Fibroblast of upper back skin (primary cell): ENCODE measurements around the gene SKIC8.

ENCODE experiments used
- DNase-seq: peaks from one replicate; pipeline ENCODE4 v3.0.0-alpha.2; 2013

Gene SKIC8

DNA sequence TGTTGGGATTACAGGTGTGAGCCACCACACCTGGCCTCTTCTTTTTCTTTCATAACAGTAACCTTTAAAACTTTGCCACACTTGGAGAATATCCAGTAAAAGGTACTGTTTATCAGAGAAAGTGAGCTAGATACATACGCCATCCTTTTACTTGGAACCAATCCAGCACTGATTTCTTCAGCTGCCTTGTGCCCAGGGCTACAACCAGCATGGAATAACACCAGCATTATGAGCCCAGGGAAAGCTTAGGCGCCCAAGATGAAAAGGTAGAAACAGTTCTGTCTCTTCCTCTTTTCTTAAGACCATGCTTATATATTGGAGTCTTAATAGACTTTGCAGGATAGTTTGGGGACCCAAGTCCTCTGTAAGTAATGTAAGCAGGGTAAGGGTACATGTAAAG is 8.4 kb downstream of the SKIC8 start:
- no peak for DNase-seq

- no peak for DNase-seq
Measured at GRCh38 chr15:78290222-78290621, 9.2 kb downstream of the SKIC8 start.

- no peak for DNase-seq
Measured at GRCh38 chr15:78284758-78285157, 14.7 kb downstream of the SKIC8 start.

GRCh38 chr15:78282324-78282723 is 17.1 kb downstream of the SKIC8 start:
- peak; percentile 79 for DNase-seq

- DNase-seq: peak; percentile 30
Measured at GRCh38 chr15:78280319-78281072, 18.9 kb downstream of the SKIC8 start.

- no peak for DNase-seq
Measured at GRCh38 chr15:78276064-78276943, 23.1 kb downstream of the SKIC8 start.

GRCh38 chr15:78274994-78275393 is 24.4 kb downstream of the SKIC8 start:
- DNase-seq: no peak

DNA sequence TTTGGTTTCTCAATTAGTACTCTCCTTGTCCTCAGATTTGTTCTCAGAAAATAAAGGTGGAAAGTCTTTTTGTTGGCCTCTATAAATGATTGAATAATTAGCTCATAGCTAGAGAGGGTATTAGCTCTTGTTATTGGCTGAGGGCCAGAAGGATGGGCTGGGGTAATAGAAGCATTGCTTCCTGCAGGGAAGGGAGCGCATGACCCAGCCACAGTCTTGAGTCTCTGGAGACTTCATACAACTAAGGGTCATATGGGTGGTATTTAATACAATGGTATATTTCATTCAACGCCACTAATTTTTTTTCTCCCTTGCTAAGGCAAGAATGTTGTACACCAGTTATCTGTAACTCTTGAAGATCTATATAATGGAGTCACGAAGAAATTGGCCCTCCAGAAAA is 26.6 kb downstream of the SKIC8 start:
- no peak for DNase-seq

GRCh38 chr15:78272316-78272715 is 27.1 kb downstream of the SKIC8 start:
- DNase-seq: no peak

GRCh38 chr15:78266806-78267205 is 32.6 kb downstream of the SKIC8 start:
- DNase-seq: no peak

DNA sequence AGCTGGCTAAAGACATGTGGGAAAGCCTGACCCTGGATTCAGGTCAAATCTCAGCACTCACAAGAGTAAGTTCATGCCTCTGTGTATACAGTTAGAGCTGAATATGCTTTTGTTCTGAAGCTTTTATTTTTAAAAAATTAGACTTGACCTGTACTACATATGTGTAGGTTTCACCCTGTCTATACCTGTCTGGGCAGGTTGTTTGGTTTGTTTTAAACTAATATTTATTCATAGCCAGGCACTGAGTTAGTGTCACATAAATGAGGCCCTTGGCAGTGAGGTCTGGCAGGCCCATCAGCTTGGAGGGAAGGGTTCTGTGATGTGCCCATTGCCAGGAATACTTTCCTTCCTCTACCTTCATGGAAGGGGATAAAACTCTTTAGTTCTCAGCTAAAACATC is 33.2 kb downstream of the SKIC8 start:
- no peak for DNase-seq

- peak; percentile 53 for DNase-seq
Measured at GRCh38 chr15:78265752-78266224, 33.6 kb downstream of the SKIC8 start.

- no peak for DNase-seq
Measured at GRCh38 chr15:78265137-78265460, 34.3 kb downstream of the SKIC8 start.

- peak; percentile 31 for DNase-seq
Measured at GRCh38 chr15:78264304-78265136, 34.9 kb downstream of the SKIC8 start, which contains the start of gene DNAJA4. TSS of gene DNAJA4 (plus strand) at chr15:78264562. CDS start at chr15:78264764, 202 bp downstream.

DNA sequence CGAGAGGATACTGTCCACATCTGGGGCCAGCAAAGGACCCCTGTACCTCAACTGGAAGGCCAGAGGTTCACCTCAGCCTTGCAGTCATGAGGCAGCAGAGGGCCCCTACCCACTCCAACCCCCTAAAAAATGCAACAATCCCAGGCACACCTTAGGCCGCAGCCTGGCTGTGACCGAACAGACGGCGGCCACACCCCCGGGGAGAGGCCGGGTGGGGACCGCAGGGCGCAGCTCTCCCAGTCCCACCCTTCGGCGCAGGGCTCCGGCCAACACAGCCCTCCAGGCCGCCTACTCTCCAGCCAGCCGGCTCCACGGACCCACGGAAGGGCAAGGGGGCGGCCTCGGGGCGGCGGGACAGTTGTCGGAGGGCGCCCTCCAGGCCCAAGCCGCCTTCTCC is 35.5 kb downstream of the SKIC8 start:
- DNase-seq: no peak

DNA sequence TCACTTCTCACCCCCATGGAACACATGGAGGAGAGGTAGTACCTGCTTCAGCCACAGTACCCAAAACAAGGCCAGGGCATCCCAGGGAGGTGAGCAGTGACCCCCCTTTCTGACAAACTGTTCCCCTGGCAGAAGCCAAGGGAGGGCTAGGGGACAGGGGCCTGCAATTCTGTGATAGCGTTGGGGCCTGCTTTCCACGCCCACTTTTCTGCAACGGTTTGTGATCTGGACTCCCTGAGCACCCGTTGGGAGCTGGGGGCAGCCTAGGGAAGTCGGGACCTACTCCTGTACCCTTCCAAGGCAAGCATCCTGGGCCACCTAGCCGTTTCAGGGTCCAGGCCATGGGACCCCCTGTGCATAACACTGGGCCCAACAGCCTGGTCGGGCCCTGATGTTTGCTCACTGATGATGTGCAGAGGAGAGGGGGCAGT is 36.0 kb downstream of the SKIC8 start:
- no peak for DNase-seq

DNA sequence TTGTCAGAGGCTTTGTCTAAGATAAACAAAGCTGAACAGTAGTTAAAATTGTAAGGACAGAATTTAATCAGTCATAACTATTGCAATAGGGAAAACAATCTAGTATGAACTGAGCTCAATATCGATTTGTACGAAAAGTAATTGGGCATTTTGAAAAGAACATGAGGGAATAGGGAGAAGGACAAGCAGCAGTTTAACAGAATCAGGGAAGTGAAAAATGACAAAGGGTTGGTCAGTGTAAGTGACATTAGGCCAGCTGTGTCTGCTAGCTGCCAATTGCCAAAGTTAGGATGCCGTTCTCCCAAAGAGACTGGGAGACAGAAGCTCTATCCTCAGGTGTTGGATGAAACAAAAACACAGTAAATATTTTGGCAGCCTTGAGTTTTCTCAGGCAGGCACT is 38.3 kb downstream of the SKIC8 start:
- DNase-seq: no peak

DNA sequence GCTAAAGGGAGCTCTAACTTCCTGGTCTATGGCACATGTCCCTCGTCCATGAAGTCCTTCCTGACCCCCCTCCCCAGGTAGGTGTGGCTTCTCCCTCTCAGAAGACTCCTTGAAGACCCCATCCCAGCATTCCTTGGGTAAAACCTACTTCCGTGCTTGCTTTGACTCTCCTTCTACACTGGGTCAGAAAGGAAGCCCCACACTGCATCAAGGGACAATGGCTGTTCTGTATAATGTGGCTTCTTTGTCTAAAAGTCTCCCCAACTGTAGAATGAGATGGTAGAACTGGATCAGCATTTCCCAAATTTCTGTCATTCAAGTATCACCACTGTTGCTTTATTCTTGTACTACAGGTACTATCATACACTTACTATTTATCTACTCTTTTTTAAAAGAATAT is 38.9 kb downstream of the SKIC8 start:
- no peak for DNase-seq

- DNase-seq: peak; percentile 4
Measured at GRCh38 chr15:78259232-78259631, 40.2 kb downstream of the SKIC8 start.

DNA sequence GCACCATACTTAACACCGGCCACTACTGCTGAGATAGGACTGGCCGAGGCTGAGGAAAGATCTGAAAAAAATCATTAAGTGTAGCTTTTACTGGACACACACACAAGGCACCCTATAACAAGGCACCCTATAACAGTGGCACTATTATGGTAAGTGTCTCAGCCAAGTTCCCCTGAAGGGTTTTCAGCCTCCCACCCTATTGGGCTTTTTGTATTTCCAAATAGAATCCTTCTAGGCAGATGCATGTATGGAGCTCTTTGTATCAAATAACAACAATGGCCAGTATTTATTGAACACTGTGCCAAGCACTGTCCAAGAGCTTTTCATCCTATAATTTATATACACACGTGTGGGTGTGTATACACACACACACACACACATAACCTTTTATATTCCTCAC is 41.7 kb downstream of the SKIC8 start:
- no peak for DNase-seq

GRCh38 chr15:78256044-78256437 is 43.4 kb downstream of the SKIC8 start:
- no peak for DNase-seq

DNA sequence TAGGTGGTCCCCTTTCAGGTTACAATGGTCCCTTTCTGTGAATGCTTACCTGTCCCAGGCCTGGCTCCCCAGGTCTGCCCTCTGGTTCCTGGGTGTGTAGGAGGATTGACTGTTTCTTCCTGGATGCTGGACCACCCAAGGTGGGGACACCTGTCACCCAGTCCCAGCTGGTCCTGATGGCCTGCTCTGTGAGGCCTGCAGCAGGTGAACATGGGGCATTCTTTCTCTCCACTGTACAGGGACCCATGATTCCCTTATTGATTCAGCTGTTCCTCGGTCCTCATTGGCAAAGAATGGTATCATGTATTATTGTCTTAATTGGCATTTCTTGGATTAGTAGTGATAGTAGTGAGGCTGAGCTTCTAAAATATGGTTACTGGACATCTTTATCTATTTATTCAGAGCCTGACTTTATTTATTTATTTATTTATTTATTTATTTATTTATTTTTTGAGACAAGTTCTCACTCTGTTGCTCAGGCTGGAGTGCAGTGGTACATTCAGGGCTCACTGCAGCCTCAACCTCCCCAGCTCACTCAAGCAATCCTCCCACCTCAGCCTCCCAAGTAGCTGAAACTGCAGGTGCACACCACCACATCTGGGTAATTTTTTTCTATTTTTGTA is 43.9 kb downstream of the SKIC8 start:
- no peak for DNase-seq

DNA sequence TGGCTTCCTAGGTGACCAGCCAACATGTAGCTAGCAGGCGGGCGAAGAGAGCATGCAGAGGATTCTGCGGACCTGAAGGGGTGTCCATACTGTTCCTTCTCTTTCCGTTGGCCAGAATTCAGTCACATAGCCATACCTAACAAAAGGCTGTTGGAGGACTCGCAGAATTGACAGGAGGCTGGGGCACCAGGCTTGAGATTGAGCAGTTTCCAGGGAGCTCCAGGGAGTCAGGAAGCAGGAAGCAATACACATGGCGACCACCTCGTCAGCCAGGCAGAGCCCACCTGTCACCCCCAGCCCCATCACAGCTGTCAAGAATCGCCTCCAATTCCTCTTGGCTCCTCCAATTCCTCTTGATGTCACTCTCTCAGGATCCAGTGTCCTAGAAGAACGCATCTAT is 48.3 kb downstream of the SKIC8 start:
- DNase-seq: no peak
